ENCODE data around the gene ATP1A2. TPM values are rescaled to one million over a fixed set of nuclear protein-coding genes. Genes with fewer than 3 reads are reported as not detected.

ATP1A2 gene
- total RNA-seq, 1 donor from 2014 or later: not detected

DNA sequence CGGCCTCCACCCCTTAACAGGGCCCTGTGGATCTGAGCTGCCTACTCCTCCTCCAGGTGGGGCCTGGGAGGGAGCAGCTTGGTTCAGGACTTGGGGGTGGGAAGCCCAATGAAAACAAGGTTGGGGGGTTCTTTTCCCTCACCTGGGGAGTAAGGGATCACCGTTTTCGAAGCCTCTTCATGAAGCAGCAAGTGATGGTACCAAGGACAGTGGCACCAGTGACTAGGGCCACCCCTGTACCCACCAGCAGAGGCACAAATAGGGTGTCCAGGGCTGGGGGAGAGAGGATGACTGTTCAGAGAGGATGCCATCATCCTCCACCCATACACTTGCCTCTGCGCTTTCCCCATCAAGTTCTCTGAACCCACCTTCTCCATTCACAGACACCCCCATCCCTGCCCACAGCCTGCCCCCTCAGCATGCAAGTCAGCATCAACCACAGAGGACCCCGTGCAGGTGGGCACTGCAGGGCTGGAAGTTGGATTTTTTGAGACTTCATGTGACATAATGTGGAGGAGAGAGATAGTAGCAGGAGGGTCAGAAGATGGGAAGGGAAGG is 23.8 kb upstream of the ATP1A2 start:
- Mint-ChIP-seq H3K36me3 (ENCODE audit: low read depth) (peaks cover 11% of the 10 kb centered on the region), H3K4me3 (ENCODE audit: low read depth) (no peak overlapping the region), H3K4me1 (ENCODE audit: low read depth) (peaks cover 3% of the 10 kb centered on the region), H3K9me3 (no peaks in the 10 kb centered on the region), H3K27me3 (ENCODE audit: low read depth) (no peaks in the 10 kb centered on the region), H3K27ac (no peak overlapping the region)
- intact Hi-C loops (cut with micrococcal nuclease): no loop called here
- DNase-seq (ENCODE audit: low spot score): no peak

DNA sequence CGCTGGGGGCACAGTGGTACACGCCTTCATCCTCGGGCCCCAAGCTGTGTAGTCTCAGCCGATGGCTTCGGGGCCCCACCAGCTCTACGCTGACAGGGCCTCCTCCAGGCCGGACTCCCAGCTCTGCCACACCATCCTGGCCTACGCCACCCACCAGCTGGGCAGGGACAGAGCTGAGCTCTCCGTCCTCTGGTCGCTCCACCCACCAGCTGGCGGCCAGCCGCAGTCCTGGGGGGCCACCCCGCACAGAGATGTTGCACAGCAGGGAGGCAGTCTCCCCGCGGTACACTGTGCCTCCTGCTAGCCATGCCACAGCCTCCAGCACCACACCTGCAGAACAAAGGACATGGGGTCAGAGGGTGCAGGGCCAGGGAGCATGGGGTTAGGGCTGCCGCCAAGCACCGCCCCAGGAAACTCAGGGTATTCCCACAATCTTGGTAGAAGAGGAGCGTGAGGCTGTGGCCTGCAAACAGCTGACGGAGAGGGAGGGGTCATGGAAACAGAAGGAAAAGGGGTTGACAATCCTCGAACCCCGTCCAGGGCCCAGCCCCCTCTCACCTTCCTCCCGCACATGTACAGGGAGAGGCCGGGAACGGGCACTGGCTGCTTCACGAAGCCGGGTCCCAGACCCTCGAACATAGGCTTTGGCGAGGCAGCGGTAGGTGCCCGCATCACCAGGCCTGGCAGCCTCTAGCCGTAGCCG is 23.0 kb upstream of the ATP1A2 start:
- intact Hi-C loops (cut with micrococcal nuclease): no loop called here
- Mint-ChIP-seq H3K4me3 (ENCODE audit: low read depth) (no peak overlapping the region), H3K27ac (no peak overlapping the region), H3K36me3 (ENCODE audit: low read depth) (peaks cover 11% of the 10 kb centered on the region), H3K9me3 (no peaks in the 10 kb centered on the region), H3K27me3 (ENCODE audit: low read depth) (no peaks in the 10 kb centered on the region), H3K4me1 (ENCODE audit: low read depth) (peaks cover 11% of the 10 kb centered on the region)
- no peak for DNase-seq (ENCODE audit: low spot score)

DNA sequence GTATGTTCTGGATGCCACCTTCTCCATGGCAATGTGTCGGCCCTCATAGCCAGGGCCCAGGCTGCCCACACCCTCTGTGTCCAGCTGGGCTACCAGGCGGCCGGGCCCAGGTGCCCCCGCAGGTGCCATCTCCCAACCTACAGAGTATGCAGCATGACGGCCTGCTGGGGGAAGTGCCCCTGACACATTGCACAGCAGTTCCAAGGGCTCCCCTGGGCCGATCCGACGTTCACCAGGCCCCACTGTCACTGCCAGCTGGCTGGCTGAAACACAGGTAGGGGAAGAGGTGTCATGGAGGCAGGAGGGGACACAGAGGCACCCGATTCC is 22.5 kb upstream of the ATP1A2 start:
- Mint-ChIP-seq H3K27ac (no peak overlapping the region), H3K9me3 (no peaks in the 10 kb centered on the region), H3K4me1 (ENCODE audit: low read depth) (peaks cover 14% of the 10 kb centered on the region), H3K36me3 (ENCODE audit: low read depth) (peaks cover 11% of the 10 kb centered on the region), H3K27me3 (ENCODE audit: low read depth) (no peaks in the 10 kb centered on the region), H3K4me3 (ENCODE audit: low read depth) (no peak overlapping the region)
- intact Hi-C loops (cut with micrococcal nuclease): no loop called here
- no peak for DNase-seq (ENCODE audit: low spot score)

DNA sequence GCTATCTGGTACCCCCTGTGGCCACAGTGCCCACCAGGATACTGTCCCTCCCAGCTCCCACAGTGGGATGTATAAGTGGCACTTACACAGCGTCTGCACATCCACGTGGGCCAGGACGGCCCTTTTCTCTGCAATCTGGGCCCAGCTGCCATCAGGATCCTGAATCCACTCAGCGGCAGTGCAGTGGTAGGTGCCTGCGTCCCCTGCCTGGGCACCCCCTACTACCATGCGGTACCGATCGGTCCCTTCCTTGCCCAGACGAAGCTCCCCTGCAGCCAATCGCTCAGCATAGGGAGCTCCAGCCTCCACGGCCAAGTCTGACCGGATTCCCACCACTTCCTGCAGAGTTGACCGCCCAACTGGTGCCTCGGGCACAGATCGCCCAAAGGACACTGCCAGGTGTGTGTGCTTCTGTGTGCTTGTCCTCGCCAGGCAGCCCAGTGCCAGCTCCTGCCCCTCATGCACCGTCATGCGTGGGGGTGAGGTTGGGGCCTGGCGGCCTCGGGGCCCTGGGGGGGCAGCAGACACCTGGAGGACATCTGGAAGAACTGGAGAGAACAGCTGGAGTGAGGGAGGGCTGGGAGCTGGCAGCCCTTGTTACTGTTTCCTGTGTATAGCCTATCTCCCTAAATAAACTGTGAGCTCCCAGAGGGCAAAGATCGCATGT is 21.8 kb upstream of the ATP1A2 start:
- no peak for DNase-seq (ENCODE audit: low spot score)

DNA sequence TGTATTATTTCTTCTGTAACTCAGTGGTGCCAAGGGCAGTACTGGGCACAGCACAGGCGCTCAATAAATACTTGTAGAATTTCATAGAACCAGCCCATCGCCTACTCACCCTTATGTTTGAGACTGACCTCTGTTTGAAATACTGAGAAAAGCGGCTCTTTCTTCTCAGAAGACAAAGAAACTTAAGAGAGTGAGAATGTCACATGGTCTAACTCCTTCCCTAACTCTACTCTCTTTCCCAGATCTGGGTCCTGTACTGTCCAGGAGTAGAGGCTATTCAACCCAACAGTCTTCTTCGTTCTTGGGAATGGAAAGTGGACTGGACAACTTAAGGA is 21.3 kb upstream of the ATP1A2 start:
- no peak overlapping the region for H3K27ac Mint-ChIP-seq
- H3K36me3 Mint-ChIP-seq (ENCODE audit: low read depth): peaks cover 4% of the 10 kb centered on the region
- peaks cover 17% of the 10 kb centered on the region for H3K4me1 Mint-ChIP-seq (ENCODE audit: low read depth)
- DNase-seq (ENCODE audit: low spot score): no peak
- H3K27me3 Mint-ChIP-seq (ENCODE audit: low read depth): no peaks in the 10 kb centered on the region
- intact Hi-C loops (cut with micrococcal nuclease): no loop called here
- H3K9me3 Mint-ChIP-seq: no peaks in the 10 kb centered on the region
- no peak overlapping the region for H3K4me3 Mint-ChIP-seq (ENCODE audit: low read depth)

More for the DNA sequence above, 21.8 kb upstream of the ATP1A2 start:
- H3K27me3 Mint-ChIP-seq (ENCODE audit: low read depth): no peaks in the 10 kb centered on the region
- no peak overlapping the region for H3K4me3 Mint-ChIP-seq (ENCODE audit: low read depth)
- peaks cover 9% of the 10 kb centered on the region for H3K36me3 Mint-ChIP-seq (ENCODE audit: low read depth)
- no peaks in the 10 kb centered on the region for H3K9me3 Mint-ChIP-seq
- H3K4me1 Mint-ChIP-seq (ENCODE audit: low read depth): peaks cover 14% of the 10 kb centered on the region
- H3K27ac Mint-ChIP-seq: no peak overlapping the region
- intact Hi-C loops (cut with micrococcal nuclease): no loop called here

DNA sequence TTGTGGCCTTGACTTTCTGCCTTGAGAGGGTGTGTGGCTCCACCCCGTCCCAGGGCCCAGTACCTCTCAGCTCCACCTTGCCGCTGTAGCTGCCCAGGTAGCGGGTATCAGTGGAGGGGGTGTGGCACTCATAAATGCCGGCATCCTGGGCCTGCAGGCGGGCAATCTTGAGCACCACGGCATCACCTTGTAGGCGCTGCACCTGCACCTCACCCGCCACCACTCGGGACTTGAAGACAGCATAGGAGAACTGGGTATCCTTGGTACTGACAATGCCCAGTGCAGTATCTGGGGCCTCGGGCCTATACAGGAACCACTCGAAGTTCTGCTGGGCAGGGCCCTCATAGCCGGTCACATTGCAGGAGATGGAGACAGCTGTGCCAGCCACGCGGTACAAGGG is 20.8 kb upstream of the ATP1A2 start:
- no peaks in the 10 kb centered on the region for H3K27me3 Mint-ChIP-seq (ENCODE audit: low read depth)
- peaks cover 21% of the 10 kb centered on the region for H3K4me1 Mint-ChIP-seq (ENCODE audit: low read depth)
- no peak for DNase-seq (ENCODE audit: low spot score)
- peaks cover 3% of the 10 kb centered on the region for H3K36me3 Mint-ChIP-seq (ENCODE audit: low read depth)
- H3K27ac Mint-ChIP-seq: no peak overlapping the region
- intact Hi-C loops (cut with micrococcal nuclease): no loop called here
- no peaks in the 10 kb centered on the region for H3K9me3 Mint-ChIP-seq
- no peak overlapping the region for H3K4me3 Mint-ChIP-seq (ENCODE audit: low read depth)

DNA sequence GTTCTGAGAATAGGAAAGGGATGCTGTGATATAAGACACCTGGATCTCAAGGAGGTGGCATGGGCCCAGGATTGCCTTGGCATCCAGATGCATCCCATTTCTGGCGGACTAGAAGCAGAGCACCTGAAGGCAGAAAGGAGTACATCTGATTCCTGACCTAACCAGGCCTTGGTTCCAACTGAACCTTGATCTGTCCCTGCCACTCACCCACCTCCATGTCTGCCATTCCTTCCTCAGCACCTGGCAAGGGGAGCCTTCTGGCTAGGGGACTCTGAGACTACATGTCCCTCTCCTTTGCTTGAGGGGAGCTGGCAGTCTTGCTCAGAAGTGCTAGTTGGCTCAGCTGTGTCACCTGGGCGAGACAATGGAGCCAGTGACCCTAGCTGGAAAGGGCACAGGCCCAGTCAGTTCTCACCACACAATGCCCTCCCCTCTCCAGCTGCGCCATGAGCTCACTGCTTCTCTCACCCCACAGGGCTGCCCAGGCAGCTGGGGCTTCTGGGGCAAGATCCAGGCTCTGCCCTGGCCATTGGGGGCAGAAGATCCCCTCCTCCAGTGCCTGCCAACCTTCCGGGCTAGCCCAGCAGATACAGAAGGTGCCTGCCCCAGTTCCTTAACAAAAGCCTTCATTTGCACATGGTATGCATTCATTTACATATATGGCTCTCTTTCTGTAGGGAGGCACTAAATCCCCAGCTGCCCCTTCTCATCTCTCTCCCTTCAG is 20.0 kb upstream of the ATP1A2 start:
- Mint-ChIP-seq H3K27ac (peak overlapping the region; percentile 7), H3K4me3 (ENCODE audit: low read depth) (no peak overlapping the region)
- DNase-seq (ENCODE audit: low spot score): no peak

DNA sequence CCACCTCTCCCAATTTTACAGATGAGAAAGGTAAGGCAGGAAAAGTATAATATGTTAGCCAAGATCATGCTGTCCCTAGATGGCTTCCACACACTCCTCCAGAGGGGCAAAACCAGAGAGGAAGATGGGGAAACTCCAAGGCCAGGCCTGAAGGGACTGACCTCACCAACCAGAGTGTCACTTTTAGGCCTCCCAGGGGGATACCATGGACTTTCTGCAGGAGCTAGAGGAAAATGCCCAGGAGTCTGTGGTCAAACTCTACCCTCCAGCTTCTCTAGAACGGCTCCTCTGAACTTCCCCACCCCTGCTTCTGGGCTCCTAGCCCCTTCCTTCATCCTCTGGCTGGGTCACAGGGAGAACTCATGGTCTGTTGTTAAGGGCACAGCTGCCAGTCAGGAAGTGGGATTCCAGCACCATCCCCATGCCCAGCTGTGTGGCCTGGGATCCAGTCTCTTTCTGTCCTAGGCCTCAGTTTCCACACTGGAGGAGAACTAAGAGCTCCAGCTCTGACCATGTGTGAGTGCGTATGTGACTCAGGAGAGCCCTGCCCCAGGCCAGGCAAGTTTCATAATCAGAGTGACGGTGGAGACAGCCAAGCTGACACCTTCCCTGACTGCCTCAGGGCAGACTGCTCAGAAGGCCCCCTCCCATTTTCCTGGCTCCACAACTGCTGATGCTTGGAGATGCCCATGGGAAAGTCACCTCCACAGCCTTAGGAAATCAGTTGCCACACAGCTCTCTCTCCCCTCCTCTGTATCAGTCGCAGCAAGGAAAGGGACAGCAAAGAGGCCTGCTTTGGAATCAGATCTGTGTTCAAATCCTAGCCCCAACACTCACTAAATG is 19.1 kb upstream of the ATP1A2 start:
- Mint-ChIP-seq H3K9me3 (no peaks in the 10 kb centered on the region), H3K4me1 (ENCODE audit: low read depth) (peaks cover 24% of the 10 kb centered on the region), H3K27ac (peak overlapping the region; percentile 82), H3K36me3 (ENCODE audit: low read depth) (peaks cover 3% of the 10 kb centered on the region), H3K27me3 (ENCODE audit: low read depth) (no peaks in the 10 kb centered on the region), H3K4me3 (ENCODE audit: low read depth) (peak overlapping the region; percentile 27)
- DNase-seq (ENCODE audit: low spot score): no peak
- intact Hi-C loops (cut with micrococcal nuclease): no loop called here

More for the DNA sequence above, 20.0 kb upstream of the ATP1A2 start:
- intact Hi-C loops (cut with micrococcal nuclease): no loop called here
- Mint-ChIP-seq H3K36me3 (ENCODE audit: low read depth) (peaks cover 3% of the 10 kb centered on the region), H3K9me3 (no peaks in the 10 kb centered on the region), H3K4me1 (ENCODE audit: low read depth) (peaks cover 21% of the 10 kb centered on the region), H3K27me3 (ENCODE audit: low read depth) (no peaks in the 10 kb centered on the region)

DNA sequence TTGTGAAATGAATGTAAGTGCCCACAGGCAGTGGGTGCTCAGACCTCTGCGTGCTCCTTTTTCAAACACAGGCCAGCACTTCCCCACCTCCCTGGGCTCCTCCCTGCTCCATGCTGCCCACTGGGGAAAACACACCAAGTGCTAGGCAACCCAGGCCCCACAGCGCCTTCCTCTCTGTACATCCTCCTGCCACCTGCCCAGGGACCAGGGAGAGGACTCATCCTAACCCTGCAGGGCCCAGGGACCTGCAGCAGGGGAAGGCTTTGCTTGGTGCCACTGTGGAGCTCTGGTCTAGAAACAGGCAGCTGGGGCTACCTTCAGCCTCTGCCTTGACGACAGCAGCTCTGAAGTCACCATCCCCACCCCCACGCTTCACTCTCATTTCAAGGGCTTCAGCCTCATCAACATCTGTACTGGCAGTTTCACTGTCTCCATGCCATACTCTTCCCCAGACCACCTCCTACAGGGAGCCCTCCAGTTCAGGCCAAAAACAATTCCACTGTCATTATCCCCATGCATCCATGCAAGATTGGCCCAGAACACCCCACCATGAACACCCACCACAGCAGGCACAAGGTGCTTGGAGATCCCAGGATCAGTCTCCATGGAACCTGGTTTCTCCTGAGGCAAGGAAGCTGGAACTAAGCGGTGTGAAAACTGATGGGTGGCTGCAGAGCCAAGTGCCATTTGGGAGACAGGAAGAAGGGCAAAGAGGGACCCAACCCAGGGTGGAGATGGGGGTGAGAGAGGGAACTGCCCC is 18.2 kb upstream of the ATP1A2 start:
- no peaks in the 10 kb centered on the region for H3K27me3 Mint-ChIP-seq (ENCODE audit: low read depth)
- no peaks in the 10 kb centered on the region for H3K36me3 Mint-ChIP-seq (ENCODE audit: low read depth)
- intact Hi-C loops (cut with micrococcal nuclease): no loop called here
- peaks cover 24% of the 10 kb centered on the region for H3K4me1 Mint-ChIP-seq (ENCODE audit: low read depth)
- peak overlapping the region; percentile 82 for H3K27ac Mint-ChIP-seq
- no peaks in the 10 kb centered on the region for H3K9me3 Mint-ChIP-seq
- peak overlapping the region; percentile 89 for H3K4me3 Mint-ChIP-seq (ENCODE audit: low read depth)
- no peak for DNase-seq (ENCODE audit: low spot score)

DNA sequence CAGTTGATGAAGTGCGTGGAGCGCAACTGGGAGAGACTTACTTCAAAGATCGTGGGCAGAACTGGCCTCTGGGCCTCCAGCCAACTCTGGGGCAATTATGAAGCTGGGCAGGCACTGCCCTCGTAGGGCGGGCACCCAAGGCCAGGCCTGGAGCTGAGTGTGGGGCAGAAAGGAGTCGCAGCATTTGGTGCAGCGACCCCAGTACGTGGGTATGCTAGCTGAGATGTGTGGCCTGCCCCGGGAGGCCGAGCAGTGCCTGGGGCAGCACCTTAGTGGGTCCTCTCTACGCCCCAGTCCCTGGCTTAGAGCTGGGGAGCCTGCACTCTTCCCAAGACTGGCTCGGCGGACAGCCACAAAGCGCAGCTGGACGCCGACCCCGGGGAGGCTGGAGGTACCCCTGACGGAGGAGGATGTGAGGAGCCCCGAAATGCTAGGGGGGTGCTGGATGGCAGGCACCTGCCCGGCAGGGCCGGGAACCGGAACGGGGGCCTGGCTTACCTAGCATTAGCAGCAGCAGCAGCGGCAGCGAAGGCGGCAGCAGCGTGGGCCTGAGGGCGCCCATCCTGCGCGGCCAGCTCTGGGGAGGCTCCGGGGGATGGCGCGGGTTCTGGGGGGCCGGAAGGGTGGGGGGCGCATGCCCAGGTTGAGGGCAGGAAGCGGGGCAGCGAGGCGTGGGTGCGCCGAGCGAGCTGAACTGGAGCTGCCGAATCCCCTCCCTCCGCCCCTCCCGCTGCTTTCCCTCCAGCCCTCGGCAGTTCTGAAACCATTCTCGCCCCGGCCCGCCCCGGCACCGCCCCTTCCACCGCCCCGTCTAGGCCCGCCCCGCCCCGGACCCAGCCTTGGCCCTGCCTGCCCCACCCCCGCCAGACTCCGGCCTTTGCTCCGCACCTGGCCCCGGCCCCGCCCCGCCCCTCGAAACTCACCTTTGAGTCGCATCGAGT is 17.4 kb upstream of the ATP1A2 start, which contains the start of gene IGSF8:
Gene IGSF8 (minus strand): TSS at position 709 of the 941 bp plus-strand sequence. CDS start 147 bp downstream, at position 562.
- Mint-ChIP-seq H3K4me1 (ENCODE audit: low read depth) (peaks cover 24% of the 10 kb centered on the region), H3K9me3 (no peaks in the 10 kb centered on the region), H3K27me3 (ENCODE audit: low read depth) (no peaks in the 10 kb centered on the region), H3K27ac (peak within 1 kb of the TSS; percentile 82), H3K36me3 (ENCODE audit: low read depth) (no peaks in the 10 kb centered on the region), H3K4me3 (ENCODE audit: low read depth) (peak within 1 kb of the TSS; percentile 89)
- DNase-seq (ENCODE audit: low spot score): peak; percentile 89
- intact Hi-C loops (cut with micrococcal nuclease): loop anchor here (1.0 to 2.0 kb wide), 2 partner anchors 165 to 173 kb away; partner anchors contain the start of genes DCAF8 and TAGLN2
